ENCODE measurements around the gene MAPT. TPM values are rescaled to one million over a fixed set of nuclear protein-coding genes. Genes with fewer than 3 reads are reported as not detected.
"Not testable (repeated sequence)": the region's sequence is repeated elsewhere in the genome, so short reads cannot be mapped to it uniquely, and the experiment has no call there.

The MAPT gene
- polyA plus RNA-seq, 1 experiment = 0.16 TPM

- H3K36me3 ChIP-seq (ENCODE audit: control insufficient read depth, insufficient read depth, low read length) = no peaks in the 10 kb centered on the region
- DNase-seq (ENCODE audit: low read depth) = no peak
- no peak overlapping the region for H3K4me3 ChIP-seq (ENCODE audit: low read depth, low read length)
- TF ChIP-seq CTCF (IDR thresholded peaks at IDR 0.05; ENCODE audit: insufficient read depth, low read depth, low read length) = no peak
- no peaks in the 10 kb centered on the region for H3K27me3 ChIP-seq (ENCODE audit: control insufficient read depth, insufficient read depth, low read length)
- CTCF ChIA-PET = interaction anchor here (0.5 to 6.4 kb wide), 17 partner anchors 9 to 285 kb away, joined by 3 to 43 read pairs (median 7); partner anchors contain the start of gene KANSL1
- POLR2A ChIA-PET = interaction anchor here (0.5 kb wide), 1 partner anchor 34 kb away, joined by 11 read pairs; no protein-coding TSS in a partner anchor
These were observed 107.3 kb downstream of the MAPT start for GRCh38 chr17:46001390-46002310.

- no peak overlapping the region for H3K4me3 ChIP-seq (ENCODE audit: low read depth, low read length)
- DNase-seq (ENCODE audit: low read depth) = no peak
- H3K36me3 ChIP-seq (ENCODE audit: control insufficient read depth, insufficient read depth, low read length) = no peaks in the 10 kb centered on the region
- no peaks in the 10 kb centered on the region for H3K27me3 ChIP-seq (ENCODE audit: control insufficient read depth, insufficient read depth, low read length)
- ChIA-PET CTCF (interaction anchor here (0.5 to 6.4 kb wide), 19 partner anchors 8 to 585 kb away, joined by 3 to 43 read pairs (median 6); partner anchors contain the start of gene KANSL1), POLR2A (interaction anchor here (0.6 kb wide), 1 partner anchor 286 kb away, joined by 14 read pairs; no protein-coding TSS in a partner anchor)
- peak; percentile 84 for TF ChIP-seq CTCF (IDR thresholded peaks at IDR 0.05; ENCODE audit: insufficient read depth, low read depth, low read length)
These were observed 108.1 kb downstream of the MAPT start for GRCh38 chr17:46002311-46002972.

- no peak for TF ChIP-seq CTCF (IDR thresholded peaks at IDR 0.05; ENCODE audit: insufficient read depth, low read depth, low read length)
- CTCF ChIA-PET = interaction anchor here (0.6 to 6.4 kb wide), 15 partner anchors 10 to 585 kb away, joined by 3 to 43 read pairs (median 7); partner anchors contain the start of gene KANSL1
These were observed 108.6 kb downstream of the MAPT start for GRCh38 chr17:46002973-46003316.

GRCh38 chr17:46003907-46004748 is 109.8 kb downstream of the MAPT start:
- Histone ChIP-seq H3K4me3 (ENCODE audit: low read depth, low read length) (no peak overlapping the region), H3K36me3 (ENCODE audit: control insufficient read depth, insufficient read depth, low read length) (no peaks in the 10 kb centered on the region), H3K27me3 (ENCODE audit: control insufficient read depth, insufficient read depth, low read length) (no peaks in the 10 kb centered on the region)
- ChIA-PET CTCF (interaction anchor here (0.8 to 6.4 kb wide), 15 partner anchors 9 to 285 kb away, joined by 3 to 43 read pairs (median 7); partner anchors contain the start of gene KANSL1), POLR2A (interaction anchor here (0.6 to 0.7 kb wide), 2 partner anchors 10 to 224 kb away, joined by 3 read pairs; no protein-coding TSS in a partner anchor)
- TF ChIP-seq CTCF (IDR thresholded peaks at IDR 0.05; ENCODE audit: insufficient read depth, low read depth, low read length) = no peak
- DNase-seq (ENCODE audit: low read depth) = no peak

More at GRCh38 chr17:46002973-46003316, 108.6 kb downstream of the MAPT start:
- no peaks in the 10 kb centered on the region for H3K27me3 ChIP-seq (ENCODE audit: control insufficient read depth, insufficient read depth, low read length)
- no peak overlapping the region for H3K4me3 ChIP-seq (ENCODE audit: low read depth, low read length)
- no peaks in the 10 kb centered on the region for H3K36me3 ChIP-seq (ENCODE audit: control insufficient read depth, insufficient read depth, low read length)
- POLR2A ChIA-PET = interaction anchor here (0.6 kb wide), 1 partner anchor 285 kb away, joined by 14 read pairs; no protein-coding TSS in a partner anchor
- DNase-seq (ENCODE audit: low read depth) = no peak

GRCh38 chr17:46006082-46006481 is 111.7 kb downstream of the MAPT start:
- CTCF ChIA-PET = interaction anchor here (1.0 kb wide), 1 partner anchor 15 kb away, joined by 3 read pairs; no protein-coding TSS in a partner anchor

More at GRCh38 chr17:46006082-46006481, 111.7 kb downstream of the MAPT start:
- H3K27me3 ChIP-seq (ENCODE audit: control insufficient read depth, insufficient read depth, low read length); H3K36me3 ChIP-seq (ENCODE audit: control insufficient read depth, insufficient read depth, low read length); H3K4me3 ChIP-seq (ENCODE audit: low read depth, low read length); DNase-seq (ENCODE audit: low read depth); POLR2A ChIA-PET: not testable (repeated sequence)
